HG03442 (cell line): ENCODE data around the gene OPN1SW.

Source experiments
- ATAC-seq: cut with Tn5 transposase; IDR thresholded peaks from one replicate; pipeline ENCODE4 v1.9.1; 2021; ENCODE audit warnings: mild to moderate bottlenecking, moderate library complexity; ENCODE audit not compliant: unreplicated experiment

The OPN1SW gene

GRCh38 chr7:128794020-128794419 lies 18.4 kb upstream of the OPN1SW start:
- ATAC-seq: no peak

GRCh38 chr7:128793181-128793547 lies 17.6 kb upstream of the OPN1SW start:
- no peak for ATAC-seq

GRCh38 chr7:128792471-128793180 lies 17.0 kb upstream of the OPN1SW start:
- no peak for ATAC-seq

GRCh38 chr7:128791972-128792327 lies 16.4 kb upstream of the OPN1SW start:
- ATAC-seq: no peak

- ATAC-seq: peak; percentile 67
These were observed 15.8 kb upstream of the OPN1SW start, which contains the start of gene CCDC136 for GRCh38 chr7:128791121-128791971. CCDC136 (plus strand) TSS chr7:128791968; CDS start chr7:128792412, 444 bp downstream.

GRCh38 chr7:128790315-128791041 lies 14.9 kb upstream of the OPN1SW start:
- peak; percentile 19 for ATAC-seq

- ATAC-seq: no peak
These were observed 13.1 kb upstream of the OPN1SW start for GRCh38 chr7:128788446-128789412.

- no peak for ATAC-seq
These were observed 10.1 kb upstream of the OPN1SW start for GRCh38 chr7:128785738-128786137.

- ATAC-seq: no peak
These were observed 7.7 kb upstream of the OPN1SW start for GRCh38 chr7:128783143-128783861.

GRCh38 chr7:128781851-128782250 lies 6.3 kb upstream of the OPN1SW start:
- no peak for ATAC-seq

GRCh38 chr7:128781126-128781525 lies 5.5 kb upstream of the OPN1SW start:
- ATAC-seq: no peak

GRCh38 chr7:128778946-128779345 lies 3.4 kb upstream of the OPN1SW start:
- no peak for ATAC-seq

- no peak for ATAC-seq
These were observed 1.8 kb upstream of the OPN1SW start for GRCh38 chr7:128777156-128778123.

- ATAC-seq: no peak
These were observed 673 bp downstream of the OPN1SW start for GRCh38 chr7:128774921-128775320.

GRCh38 chr7:128774029-128774689 lies 1.4 kb downstream of the OPN1SW start:
- ATAC-seq: no peak

- ATAC-seq: no peak
These were observed 2.0 kb downstream of the OPN1SW start for GRCh38 chr7:128773604-128774003.

- no peak for ATAC-seq
These were observed 5.4 kb downstream of the OPN1SW start for GRCh38 chr7:128770233-128770632.

GRCh38 chr7:128767475-128768110 lies 8.0 kb downstream of the OPN1SW start:
- ATAC-seq: no peak
